IgD-negative memory B cell (primary cell): Measurements from ENCODE around the gene URAD. TPM values are rescaled to one million over a fixed set of nuclear protein-coding genes. Genes with fewer than 3 reads are reported as not detected.
"Not testable (repeated sequence)": the region's sequence is repeated elsewhere in the genome, so short reads cannot be mapped to it uniquely, and the experiment has no call there.

ENCODE experiments used
- H3K27ac Mint-ChIP-seq, 3 donors: one replicate each; pipeline ENCODE4 v1.8.0; 2020 to 2022; ENCODE audit warnings: mild to moderate bottlenecking in 3 of 3, mixed read lengths in 3 of 3, moderate library complexity in 1 of 3
- H3K27me3 Mint-ChIP-seq: one replicate; pipeline ENCODE4 v1.8.0; 2021; ENCODE audit warnings: mixed read lengths
- H3K36me3 Mint-ChIP-seq: one replicate; pipeline ENCODE4 v1.8.0; 2020; ENCODE audit warnings: mild to moderate bottlenecking, mixed read lengths
- H3K4me1 Mint-ChIP-seq, 3 donors: one replicate each; pipeline ENCODE4 v1.8.0; 2020 to 2022; ENCODE audit warnings: mixed read lengths in 3 of 3, mild to moderate bottlenecking in 1 of 3
- H3K4me3 Mint-ChIP-seq, 4 donors: one replicate each; pipeline ENCODE4 v1.8.0; 2020 to 2022; ENCODE audit warnings: mild to moderate bottlenecking in 4 of 4, mixed read lengths in 4 of 4, moderate library complexity in 3 of 4
- H3K9me3 Mint-ChIP-seq, 3 donors: one replicate each; pipeline ENCODE4 v1.8.0; 2020 to 2021; ENCODE audit warnings: mixed read lengths in 3 of 3, mild to moderate bottlenecking in 1 of 3
- polyA plus RNA-seq: library from polyadenylated mRNA; unstranded; fragments of 300-500 nt; fragmentation: Illumina TruSeq; gene quantifications from one replicate; pipeline ENCODE4 v1.2.3, GENCODE V29; 2021

Gene URAD, protein sequence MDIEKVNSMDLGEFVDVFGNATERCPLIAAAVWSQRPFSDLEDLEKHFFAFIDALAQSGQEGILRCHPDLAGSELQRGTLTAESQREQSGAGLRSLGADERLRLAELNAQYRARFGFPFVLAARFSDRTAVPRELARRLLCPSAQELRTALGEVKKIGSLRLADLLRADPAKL
- polyA plus RNA-seq, result not detected

GRCh38 chr13:27988520-27988919 lies at the start of gene URAD:
URAD (minus strand) TSS chr13:27988693; CDS start chr13:27988637, 56 bp downstream.
- peaks cover 0 to 2% (median 0%) of the 10 kb centered on the region in 3 donors for H3K4me1 Mint-ChIP-seq
- peak within 1 kb of the TSS in 1 of 3 donors; percentile 11 for H3K27ac Mint-ChIP-seq
- H3K9me3 Mint-ChIP-seq, result no peaks in the 10 kb centered on the region

DNA sequence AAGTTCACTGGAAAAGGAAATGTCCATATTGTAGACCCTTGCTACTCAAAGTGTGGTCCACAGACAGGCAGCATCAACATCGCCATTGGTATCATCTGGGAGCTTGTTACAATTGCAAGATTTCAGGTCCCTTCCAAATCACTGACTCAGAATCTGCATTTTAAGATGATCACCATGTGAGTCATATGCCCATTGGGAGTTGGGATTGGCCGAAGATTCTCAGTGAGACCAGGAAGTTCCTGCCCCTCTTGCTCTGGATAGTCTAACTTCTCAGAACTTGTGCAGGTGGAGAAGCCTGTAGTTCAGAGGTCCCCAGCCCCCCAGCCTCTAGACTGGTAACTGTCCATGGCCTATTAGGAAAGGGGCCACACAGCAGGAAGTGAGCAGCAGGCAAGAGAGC lies 48.9 kb upstream of the URAD start:
- Mint-ChIP-seq H3K27me3 (no peaks in the 10 kb centered on the region), H3K4me1 (peaks cover 14 to 21% (median 19%) of the 10 kb centered on the region in 3 donors), H3K36me3 (no peaks in the 10 kb centered on the region), H3K4me3 (no peak overlapping the region), H3K27ac (no peak overlapping the region), H3K9me3 (no peaks in the 10 kb centered on the region)

More at GRCh38 chr13:27988520-27988919, at the start of gene URAD:
- Mint-ChIP-seq H3K27me3 (peaks cover 4% of the 10 kb centered on the region), H3K36me3 (no peaks in the 10 kb centered on the region), H3K4me3 (no peak within 1 kb of the TSS)

- Mint-ChIP-seq H3K36me3 (no peaks in the 10 kb centered on the region), H3K4me3 (peak overlapping the region in 1 of 4 donors; percentile 70), H3K9me3 (peaks cover 0 to 3% (median 0%) of the 10 kb centered on the region in 3 donors), H3K27me3 (no peaks in the 10 kb centered on the region), H3K27ac (no peak overlapping the region), H3K4me1 (peaks cover 21 to 26% (median 23%) of the 10 kb centered on the region in 3 donors)
Measured at GRCh38 chr13:28035146-28035782, 46.8 kb upstream of the URAD start.

- Mint-ChIP-seq H3K9me3 (peaks cover 0 to 3% (median 0%) of the 10 kb centered on the region in 3 donors), H3K4me3 (no peak overlapping the region), H3K27ac (no peak overlapping the region), H3K36me3 (no peaks in the 10 kb centered on the region), H3K27me3 (no peaks in the 10 kb centered on the region), H3K4me1 (peaks cover 17 to 24% (median 23%) of the 10 kb centered on the region in 3 donors)
Measured at GRCh38 chr13:28033894-28034655, 45.6 kb upstream of the URAD start.

DNA sequence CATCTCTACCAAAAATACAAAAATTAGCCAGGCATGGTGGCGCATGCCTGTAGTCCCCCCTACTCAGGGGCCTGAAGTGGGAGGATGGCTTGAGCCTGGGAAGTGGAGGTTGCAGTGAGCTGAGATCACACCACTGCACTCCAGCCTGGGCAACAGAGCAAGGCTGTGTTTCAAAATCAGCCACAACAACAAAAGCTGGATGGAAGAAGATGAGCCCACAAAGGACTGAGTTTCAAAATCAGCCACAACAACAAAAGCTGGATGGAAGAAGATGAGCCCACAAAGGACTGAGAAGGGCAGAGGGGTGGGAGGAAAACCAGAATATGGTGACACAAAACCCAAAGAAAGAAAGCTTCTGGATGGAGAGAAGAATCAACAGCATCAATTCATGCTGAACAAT lies 43.9 kb upstream of the URAD start:
- not testable (repeated sequence) for H3K9me3 Mint-ChIP-seq, H3K4me3 Mint-ChIP-seq, H3K27ac Mint-ChIP-seq, H3K27me3 Mint-ChIP-seq, H3K36me3 Mint-ChIP-seq
- H3K4me1 Mint-ChIP-seq, result peaks cover 17 to 25% (median 23%) of the 10 kb centered on the region in 3 donors

DNA sequence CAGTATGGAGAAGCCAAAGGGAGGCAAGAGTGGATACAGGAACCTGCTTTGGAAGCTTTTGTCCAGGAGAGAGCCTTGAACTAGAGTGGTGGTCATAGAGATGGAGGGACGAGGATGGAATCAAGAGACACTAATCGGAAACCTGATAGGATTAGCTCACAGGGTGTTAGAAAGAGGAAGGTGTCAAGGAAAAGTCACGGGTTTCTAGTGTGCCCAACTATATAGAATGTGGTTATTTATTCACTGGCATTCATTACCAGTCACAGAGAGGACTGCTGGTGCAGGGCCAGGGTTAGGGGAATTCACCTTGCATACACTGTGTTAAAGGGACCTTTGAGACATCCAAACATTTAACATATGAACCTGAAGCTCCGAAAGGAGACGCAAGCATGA lies 43.4 kb upstream of the URAD start:
- Mint-ChIP-seq H3K4me1 (peaks cover 17 to 30% (median 28%) of the 10 kb centered on the region in 3 donors), H3K27me3 (no peaks in the 10 kb centered on the region), H3K27ac (peak overlapping the region in 1 of 3 donors; percentile 78), H3K9me3 (peaks cover 0 to 3% (median 0%) of the 10 kb centered on the region in 3 donors), H3K4me3 (peak overlapping the region in 2 of 4 donors; percentile 52 to 58), H3K36me3 (peaks cover 3% of the 10 kb centered on the region)

GRCh38 chr13:28031220-28031895 lies 42.9 kb upstream of the URAD start:
- peak overlapping the region in 1 of 3 donors; percentile 78 for H3K27ac Mint-ChIP-seq
- H3K4me1 Mint-ChIP-seq, result peaks cover 17 to 31% (median 28%) of the 10 kb centered on the region in 3 donors
- H3K27me3 Mint-ChIP-seq, result no peaks in the 10 kb centered on the region
- peaks cover 0 to 3% (median 0%) of the 10 kb centered on the region in 3 donors for H3K9me3 Mint-ChIP-seq
- H3K36me3 Mint-ChIP-seq, result peaks cover 3% of the 10 kb centered on the region
- H3K4me3 Mint-ChIP-seq, result peak overlapping the region in 2 of 4 donors; percentile 52 to 58

- peaks cover 9 to 17% (median 16%) of the 10 kb centered on the region in 3 donors for H3K4me1 Mint-ChIP-seq
- H3K4me3 Mint-ChIP-seq, result no peak overlapping the region
- no peaks in the 10 kb centered on the region for H3K27me3 Mint-ChIP-seq
- no peak overlapping the region for H3K27ac Mint-ChIP-seq
- peaks cover 3% of the 10 kb centered on the region for H3K36me3 Mint-ChIP-seq
- peaks cover 0 to 3% (median 0%) of the 10 kb centered on the region in 3 donors for H3K9me3 Mint-ChIP-seq
Measured at GRCh38 chr13:28027607-28028364, 39.3 kb upstream of the URAD start.

- Mint-ChIP-seq H3K4me3 (peak overlapping the region in 1 of 4 donors; percentile 55), H3K9me3 (peaks cover 0 to 3% (median 0%) of the 10 kb centered on the region in 3 donors), H3K27ac (no peak overlapping the region), H3K36me3 (peaks cover 8% of the 10 kb centered on the region), H3K4me1 (peaks cover 9 to 18% (median 17%) of the 10 kb centered on the region in 3 donors), H3K27me3 (no peaks in the 10 kb centered on the region)
Measured at GRCh38 chr13:28027071-28027470, 38.6 kb upstream of the URAD start.

DNA sequence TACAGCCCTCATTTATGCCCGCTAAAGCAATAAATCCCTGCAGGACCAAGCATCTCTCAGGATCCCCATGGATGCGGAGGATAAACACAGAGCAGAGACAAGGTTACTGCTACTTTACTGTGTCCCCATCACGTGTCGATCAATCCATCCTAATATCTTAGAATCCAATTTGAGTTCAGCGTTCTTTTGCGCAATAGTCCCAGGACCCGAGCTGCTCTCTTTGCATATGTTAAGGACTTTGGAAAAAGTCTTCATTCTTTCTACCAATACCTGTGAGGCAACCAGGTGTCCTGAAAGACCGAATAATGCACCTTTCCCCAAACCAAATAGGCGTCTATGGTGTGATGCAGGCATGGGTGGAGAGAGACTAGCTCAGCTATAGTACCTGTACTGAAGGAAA lies 38.0 kb upstream of the URAD start:
- Mint-ChIP-seq H3K27me3 (no peaks in the 10 kb centered on the region), H3K4me3 (no peak overlapping the region), H3K36me3 (peaks cover 8% of the 10 kb centered on the region), H3K4me1 (peaks cover 3 to 14% (median 14%) of the 10 kb centered on the region in 3 donors), H3K9me3 (no peaks in the 10 kb centered on the region), H3K27ac (no peak overlapping the region)

- no peak overlapping the region for H3K27ac Mint-ChIP-seq
Measured at GRCh38 chr13:28022848-28023518, 34.5 kb upstream of the URAD start.

GRCh38 chr13:28014301-28014700 lies 25.8 kb upstream of the URAD start:
- H3K27me3 Mint-ChIP-seq, result no peaks in the 10 kb centered on the region
- H3K9me3 Mint-ChIP-seq, result no peaks in the 10 kb centered on the region
- H3K4me1 Mint-ChIP-seq, result peaks cover 9 to 12% (median 10%) of the 10 kb centered on the region in 3 donors
- H3K36me3 Mint-ChIP-seq, result peaks cover 3% of the 10 kb centered on the region
- H3K4me3 Mint-ChIP-seq, result no peak overlapping the region
- H3K27ac Mint-ChIP-seq, result no peak overlapping the region

More at GRCh38 chr13:28022848-28023518, 34.5 kb upstream of the URAD start:
- peaks cover 0 to 9% (median 8%) of the 10 kb centered on the region in 3 donors for H3K4me1 Mint-ChIP-seq
- H3K36me3 Mint-ChIP-seq, result peaks cover 11% of the 10 kb centered on the region
- no peaks in the 10 kb centered on the region for H3K9me3 Mint-ChIP-seq
- H3K27me3 Mint-ChIP-seq, result peaks cover 2% of the 10 kb centered on the region
- no peak overlapping the region for H3K4me3 Mint-ChIP-seq

- H3K27ac Mint-ChIP-seq, result no peak overlapping the region
- H3K27me3 Mint-ChIP-seq, result no peaks in the 10 kb centered on the region
- H3K4me1 Mint-ChIP-seq, result peaks cover 9 to 10% (median 10%) of the 10 kb centered on the region in 3 donors
- H3K4me3 Mint-ChIP-seq, result no peak overlapping the region
- H3K9me3 Mint-ChIP-seq, result no peaks in the 10 kb centered on the region
- H3K36me3 Mint-ChIP-seq, result no peaks in the 10 kb centered on the region
Measured at GRCh38 chr13:28013482-28013881, 25.0 kb upstream of the URAD start.

DNA sequence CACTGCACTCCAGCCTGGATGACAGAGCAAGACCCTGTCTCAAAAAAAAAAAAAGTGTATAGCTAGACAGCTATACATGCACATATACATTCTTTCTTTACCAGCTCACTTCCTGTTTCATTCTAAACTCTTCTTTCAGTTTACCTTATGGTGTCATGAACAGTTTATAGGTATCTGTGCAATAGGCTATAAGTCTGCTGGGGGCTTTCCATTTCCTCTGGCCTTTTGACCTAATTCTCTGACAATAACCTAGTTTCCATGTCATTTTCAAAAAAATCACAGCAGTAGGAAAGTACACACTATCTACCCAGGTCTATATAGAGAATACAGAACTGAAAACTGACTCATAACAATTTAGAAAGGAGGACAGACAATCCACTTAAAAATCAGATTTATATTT lies 24.4 kb upstream of the URAD start:
- Mint-ChIP-seq H3K27ac (no peak overlapping the region), H3K27me3 (no peaks in the 10 kb centered on the region), H3K36me3 (no peaks in the 10 kb centered on the region), H3K9me3 (no peaks in the 10 kb centered on the region), H3K4me1 (peaks cover 9 to 10% (median 10%) of the 10 kb centered on the region in 3 donors), H3K4me3 (no peak overlapping the region)
